CD1c-positive myeloid dendritic cell (primary cell): Measurements from ENCODE around the gene BRD4.
A peak's percentile ranks its signal among the peaks of the same experiment; 100 is the strongest.
"Not testable (repeated sequence)": the region's sequence is repeated elsewhere in the genome, so short reads cannot be mapped to it uniquely, and the experiment has no call there.

Experiments used
- DNase-seq: peaks from one replicate; pipeline ENCODE4 v3.0.0-alpha.2; 2016; ENCODE audit errors: extremely low spot score

BRD4 gene

DNA sequence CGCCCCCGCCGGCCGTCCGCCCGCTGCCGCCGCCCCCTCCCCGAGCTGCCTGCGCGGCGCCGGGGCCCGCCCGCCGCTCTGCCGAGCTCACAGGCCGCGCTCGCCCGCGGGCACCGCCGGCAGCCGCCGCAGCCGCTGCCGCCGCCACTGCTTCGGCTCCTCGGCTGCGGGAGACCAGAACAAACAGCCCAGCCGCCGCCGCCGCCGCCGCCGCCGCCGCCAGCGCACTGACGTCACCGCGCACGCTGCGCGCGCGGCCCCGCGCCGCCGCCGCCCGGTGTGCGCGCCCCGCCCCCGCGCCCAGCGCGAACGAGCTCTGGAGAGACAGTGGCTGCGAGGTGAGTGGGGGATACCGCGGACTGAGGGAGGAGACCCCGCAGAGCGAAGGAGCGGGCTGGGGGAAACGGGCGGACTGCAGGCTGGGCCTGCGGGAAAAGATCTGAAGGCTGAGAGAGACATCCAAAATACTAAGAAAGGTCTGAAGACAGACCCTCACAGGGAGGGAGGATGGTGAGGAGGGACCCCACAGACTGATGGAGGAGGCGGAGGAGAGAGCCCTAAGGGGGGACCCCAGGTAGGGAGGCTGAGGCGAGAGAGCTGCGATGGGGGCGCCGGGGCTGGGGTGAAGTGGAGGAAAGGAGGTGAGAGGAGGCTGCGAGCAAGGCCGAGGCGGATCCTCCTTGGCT lies at the start of gene BRD4:
BRD4 (minus strand) TSS at position 229 of the 686 bp plus-strand sequence. CDS start 59,440 bp downstream, outside the sequence.
- DNase-seq: peak; percentile 85

DNA sequence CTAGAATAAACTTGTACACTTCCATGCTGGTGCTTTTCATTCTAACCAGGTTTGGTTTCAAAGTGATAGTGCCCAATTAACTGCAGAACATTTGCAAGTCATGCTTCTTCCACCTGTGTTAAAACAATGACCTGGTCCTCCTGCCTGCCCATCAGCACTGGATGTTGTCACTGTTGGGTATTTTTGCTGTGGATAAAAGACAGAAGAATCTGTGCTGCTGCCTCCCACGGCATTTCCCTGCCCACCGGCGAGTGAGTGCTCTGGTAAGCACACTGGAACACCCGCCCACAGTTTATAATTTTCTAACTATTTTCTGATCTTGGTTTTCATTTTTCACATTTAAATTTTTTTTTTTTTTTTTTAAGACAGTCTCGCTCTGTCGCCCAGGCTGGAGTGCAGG lies 49.5 kb upstream of the BRD4 start:
- no peak for DNase-seq

DNA sequence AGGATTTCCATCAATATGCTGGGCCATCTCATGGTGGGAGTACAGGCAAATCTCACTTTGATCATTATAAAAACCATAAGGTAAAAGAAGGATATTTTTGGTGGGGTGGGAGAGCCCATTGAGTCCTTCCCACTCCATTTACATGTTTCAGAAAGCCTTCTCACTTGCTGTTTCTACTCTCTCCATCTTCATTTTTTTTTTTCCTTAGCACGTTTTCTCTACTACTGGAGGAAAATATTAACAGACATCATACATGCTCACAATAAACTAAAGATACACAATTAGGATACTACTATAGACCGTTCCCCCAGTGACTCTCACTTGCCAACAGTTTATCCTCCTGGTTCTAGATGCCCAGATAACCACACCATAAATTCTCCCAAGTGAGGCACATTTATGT lies 49.1 kb upstream of the BRD4 start:
- no peak for DNase-seq

DNA sequence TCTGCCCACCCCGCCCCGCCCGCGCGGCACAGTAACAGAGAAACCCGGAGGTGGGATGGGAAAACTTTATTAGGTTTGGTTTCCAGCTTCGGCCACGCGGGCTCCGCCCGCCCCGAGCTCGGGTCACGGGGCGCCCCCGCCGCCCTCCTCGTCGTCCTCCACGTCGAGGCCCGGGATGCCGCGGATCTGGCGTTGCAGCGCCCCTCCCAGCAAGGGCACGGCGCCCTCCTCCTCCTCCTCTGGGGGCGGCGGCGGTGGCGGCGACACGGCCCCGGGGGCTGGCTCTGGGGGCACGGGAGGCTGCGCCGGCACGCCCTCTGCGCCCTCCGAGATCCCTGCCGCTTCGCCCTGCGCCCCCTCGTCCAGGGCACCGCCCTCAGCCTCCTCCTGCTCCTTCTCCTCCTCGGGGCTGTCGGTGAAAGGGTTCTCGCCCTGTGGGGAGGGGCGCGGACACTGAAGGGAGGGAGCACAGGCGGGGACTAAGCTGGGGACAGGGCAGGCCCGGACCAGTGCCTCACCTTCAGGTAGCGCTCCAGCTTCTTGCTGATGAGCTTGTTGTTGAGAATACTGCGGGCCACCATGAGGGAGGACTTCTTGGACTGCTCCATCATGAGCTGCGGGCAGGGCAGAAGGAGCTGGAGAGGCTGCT lies 47.8 kb upstream of the BRD4 start:
- DNase-seq: no peak

DNA sequence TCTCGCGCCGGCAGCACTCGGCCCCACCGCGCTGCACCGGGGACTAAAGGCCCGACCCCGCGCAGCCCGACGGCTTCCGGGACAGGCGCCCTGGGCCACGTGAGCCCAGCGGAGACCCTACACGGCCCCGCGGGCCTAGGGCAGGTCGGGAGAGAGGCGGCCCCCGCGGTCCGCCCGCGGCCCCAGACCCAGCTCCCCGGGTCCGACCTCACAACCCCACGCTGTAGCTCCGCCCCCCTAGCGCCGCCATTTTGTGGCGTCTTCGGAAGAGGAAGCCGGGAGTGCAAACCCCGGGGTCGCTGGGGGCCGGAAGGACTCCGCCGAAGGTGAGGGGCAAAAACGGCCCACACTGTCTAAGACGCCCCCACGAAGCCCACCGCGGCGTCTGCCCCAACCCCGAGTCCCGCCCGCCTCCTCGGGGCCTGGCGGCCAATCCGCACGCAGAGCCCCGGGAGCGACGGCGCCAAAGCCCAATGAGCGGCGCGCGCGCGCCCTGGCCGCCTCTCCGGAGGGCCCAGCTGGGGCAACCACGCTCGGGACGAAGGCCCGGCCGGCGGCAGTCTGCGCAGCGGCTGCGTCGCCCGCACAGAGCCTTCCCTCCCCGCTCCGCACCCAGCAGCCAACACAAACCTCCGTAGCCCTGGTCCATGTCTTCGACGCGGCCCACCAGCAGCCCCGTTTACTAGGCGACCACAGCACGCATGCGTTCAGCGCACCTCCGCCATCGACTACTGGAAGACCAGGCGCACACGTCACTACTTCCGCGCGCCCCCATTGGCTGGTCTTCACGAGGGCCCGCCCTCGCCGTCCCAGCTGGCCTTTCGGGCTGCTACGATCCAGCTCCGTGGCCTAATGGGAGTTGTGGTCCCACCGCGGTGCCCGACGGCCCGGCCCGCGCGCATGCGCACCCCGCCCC lies 47.0 kb upstream of the BRD4 start, which contains the start of gene AKAP8:
AKAP8 (minus strand) TSS at position 705 of the 916 bp plus-strand sequence; CDS start at position 649, 56 bp downstream.
- DNase-seq: peak; percentile 100

DNA sequence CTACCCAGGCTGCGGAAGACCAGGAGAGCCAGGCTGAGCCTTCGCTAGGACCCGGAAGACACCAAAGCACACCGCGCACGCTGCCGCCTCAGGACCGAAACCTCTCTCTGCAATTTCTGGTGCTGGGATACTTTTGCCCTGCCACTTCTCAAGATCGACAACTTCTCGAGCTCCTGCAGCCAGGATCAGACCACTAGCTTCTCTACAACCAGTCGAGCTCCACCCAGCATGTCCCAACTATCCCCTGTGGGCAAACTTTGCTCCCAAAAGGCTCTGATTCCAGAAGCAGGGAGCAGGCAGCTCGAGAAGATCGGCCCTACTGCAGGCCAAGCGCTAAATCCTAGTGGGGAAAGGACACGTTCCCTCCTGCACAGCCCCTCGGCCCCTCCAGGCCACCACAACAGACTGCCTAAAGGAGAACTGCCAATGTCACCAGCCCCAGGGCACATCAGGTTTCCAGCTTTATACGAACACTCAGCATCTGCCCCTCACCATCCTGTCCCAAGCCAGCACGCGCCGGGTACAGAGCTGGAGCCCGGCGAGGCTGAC lies 46.3 kb upstream of the BRD4 start:
- peak; percentile 47 for DNase-seq

DNA sequence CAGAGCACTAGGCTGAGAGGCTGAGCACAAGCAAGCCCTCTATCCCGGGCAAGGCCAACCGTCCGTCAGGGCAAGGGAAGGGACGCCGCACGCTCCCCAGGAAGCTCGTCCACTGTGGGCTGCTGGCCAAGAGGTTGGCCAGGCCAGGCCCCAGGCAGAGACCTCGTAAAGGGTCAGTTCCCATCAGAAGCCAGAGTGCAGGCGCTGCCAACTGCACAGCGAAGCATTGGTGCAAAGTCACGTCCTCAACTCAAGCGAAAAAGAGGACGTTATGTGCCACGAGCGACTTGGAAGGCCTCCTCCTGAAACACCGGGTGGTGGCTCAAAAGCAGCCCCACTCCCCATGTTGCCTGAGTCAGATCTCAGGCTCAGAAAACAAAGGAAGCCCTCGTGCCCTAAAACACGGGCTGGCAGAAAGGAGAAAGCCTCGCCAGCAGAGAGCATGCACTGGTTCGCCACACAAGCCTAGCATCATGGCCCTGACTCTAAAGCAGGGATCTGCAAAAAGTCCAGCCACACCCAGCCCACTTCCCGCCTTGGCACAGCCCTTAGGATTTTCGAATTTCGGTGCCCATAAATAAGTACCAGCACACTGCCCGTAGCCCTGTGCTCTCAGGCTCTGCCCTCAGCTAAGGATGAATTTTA lies 42.6 kb upstream of the BRD4 start:
- DNase-seq: no peak

DNA sequence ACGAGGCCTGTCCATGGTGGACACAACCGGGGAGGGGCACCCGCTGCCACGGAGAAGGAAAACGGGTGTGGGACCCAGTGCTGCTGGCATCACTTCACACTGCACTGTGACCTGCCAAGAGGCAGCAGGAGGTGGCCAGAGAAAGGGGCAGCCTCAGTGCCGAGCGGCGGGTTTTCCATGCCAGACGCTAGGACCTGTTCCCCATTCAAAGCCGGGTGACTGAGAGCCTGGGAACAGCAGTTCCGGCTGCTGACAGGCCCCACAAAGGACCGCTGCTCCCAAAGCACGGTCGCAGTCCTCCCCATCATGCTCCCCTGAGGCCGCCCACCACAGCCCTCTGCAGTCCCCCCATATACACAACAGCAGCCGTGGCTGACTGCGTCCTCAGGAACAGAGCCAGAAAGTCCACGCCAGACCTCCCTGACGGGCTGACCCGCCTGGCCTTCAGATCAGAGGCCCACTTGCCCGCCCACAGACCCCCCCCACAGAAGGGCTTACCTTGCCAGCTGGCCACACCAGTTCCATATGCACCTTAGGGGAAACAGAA lies 41.8 kb upstream of the BRD4 start:
- no peak for DNase-seq

DNA sequence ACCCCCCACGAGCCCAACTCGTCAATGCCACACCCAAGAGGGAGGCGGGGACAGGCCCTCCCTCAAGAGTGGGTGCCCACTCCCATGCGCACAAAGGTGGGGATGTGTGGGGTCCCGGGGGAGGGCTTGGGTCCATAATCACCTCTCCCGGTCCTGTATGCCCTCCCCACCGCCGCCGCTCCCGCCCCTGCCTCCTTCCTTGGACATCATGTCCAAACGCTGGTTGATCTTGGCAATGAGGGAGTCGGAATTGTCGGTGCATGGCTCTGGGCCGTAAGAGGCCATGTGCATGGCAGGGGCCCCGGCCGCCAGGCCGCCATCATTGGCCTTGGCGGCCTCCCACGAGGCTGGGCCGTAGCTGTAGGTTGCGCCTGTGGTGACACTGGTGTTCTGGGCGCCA lies 41.3 kb upstream of the BRD4 start:
- no peak for DNase-seq

DNA sequence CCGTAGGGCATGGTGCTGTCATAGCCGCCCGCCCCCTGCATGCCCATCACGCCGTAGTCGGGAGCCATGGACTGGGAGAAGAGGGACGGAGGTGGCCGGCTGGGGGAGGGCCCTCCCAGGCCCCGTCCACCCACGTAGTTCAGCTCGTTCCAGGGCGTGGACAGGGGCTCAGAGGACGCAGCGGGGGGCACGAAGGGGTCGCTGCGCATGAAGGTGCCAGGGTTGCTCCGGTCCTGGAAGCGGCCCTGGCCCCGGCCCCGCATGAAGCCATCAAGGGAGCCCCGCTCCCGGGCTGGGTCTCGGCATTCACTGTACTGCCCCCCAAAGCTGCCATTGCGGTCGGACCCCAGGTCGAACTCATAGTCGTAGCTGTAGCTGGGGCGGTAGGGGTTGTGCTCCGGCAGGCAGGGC lies 40.6 kb upstream of the BRD4 start:
- no peak for DNase-seq

DNA sequence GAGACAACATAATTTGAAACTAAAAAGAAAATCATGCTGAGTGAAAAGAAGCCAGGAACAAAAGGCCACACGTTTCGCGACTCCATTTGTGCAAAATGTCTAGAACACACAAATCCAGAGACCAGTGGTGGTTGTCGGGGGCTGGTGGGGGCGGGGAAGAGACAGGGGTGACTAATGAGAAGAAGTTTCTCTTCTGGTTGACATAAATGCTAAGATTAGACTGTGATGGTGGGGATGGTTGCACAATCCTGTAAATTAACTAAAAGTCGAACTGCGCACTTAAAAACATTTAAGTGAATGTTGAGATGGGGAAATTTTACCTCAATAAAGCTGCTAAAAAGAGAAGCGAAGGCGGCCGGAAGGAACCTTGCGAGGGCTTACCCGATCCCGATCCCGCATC lies 40.1 kb upstream of the BRD4 start:
- DNase-seq: peak; percentile 4

DNA sequence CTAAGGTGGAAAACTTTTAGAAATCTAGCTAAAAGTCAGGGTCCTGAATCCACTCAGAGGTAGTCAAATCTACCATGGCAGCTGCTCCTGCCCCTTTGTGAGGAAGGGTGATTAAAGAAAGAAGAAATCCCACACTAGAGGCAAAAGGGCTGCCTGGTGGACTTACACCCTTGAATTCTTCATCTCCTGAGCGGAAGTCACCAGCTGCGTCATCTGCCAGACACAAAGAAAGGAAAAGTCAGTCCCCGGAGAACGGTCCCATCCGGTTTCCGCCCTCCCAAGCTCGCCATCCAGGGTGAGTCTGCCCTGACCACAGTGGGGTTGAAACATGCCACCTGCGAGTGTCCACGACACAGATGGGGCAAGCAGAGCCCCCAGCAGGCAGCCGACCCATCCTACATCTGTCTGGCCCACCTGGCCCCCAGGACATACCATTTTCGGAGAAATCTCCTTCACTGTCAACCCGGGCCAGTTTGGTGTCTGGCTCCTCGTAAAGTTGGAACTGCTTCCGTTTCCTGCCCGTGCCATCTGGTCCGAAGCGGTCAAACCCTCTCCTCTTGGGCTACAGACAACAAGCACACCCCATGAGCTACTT lies 39.5 kb upstream of the BRD4 start:
- no peak for DNase-seq

DNA sequence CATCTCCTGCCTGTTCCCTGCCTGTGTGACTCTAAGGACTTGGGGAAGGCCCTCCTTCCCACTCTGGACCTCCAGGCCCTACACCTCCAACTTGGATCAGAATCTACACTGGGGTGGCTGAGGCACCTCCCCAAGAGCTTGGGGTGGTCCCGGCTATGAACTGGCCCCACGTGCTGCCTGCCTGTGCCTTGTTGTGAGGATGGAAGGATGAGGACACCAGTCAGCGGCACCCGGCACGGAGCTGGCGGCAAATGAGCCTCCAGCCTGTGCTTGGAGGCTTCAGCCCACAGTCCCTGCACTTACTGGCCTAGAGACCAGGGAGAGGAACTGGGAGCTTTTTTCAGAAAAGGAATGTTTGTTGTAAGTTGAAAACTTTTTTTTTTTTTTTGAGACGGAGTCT lies 38.8 kb upstream of the BRD4 start:
- DNase-seq: no peak

DNA sequence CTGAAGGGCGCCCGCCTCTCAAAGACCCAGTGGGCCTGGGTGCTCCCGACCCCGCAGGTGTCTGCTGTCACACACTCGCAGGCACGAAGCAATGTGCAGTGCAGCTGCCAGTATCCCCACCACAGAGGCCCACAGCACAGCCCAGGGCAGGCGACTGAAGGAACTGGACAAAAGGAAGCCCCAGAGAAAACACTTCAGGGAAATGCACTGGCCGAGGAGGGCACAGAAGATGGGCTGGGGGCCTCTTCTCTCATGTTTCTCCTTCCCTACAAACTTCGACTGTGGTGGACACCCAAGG lies 37.2 kb upstream of the BRD4 start:
- DNase-seq: no peak

DNA sequence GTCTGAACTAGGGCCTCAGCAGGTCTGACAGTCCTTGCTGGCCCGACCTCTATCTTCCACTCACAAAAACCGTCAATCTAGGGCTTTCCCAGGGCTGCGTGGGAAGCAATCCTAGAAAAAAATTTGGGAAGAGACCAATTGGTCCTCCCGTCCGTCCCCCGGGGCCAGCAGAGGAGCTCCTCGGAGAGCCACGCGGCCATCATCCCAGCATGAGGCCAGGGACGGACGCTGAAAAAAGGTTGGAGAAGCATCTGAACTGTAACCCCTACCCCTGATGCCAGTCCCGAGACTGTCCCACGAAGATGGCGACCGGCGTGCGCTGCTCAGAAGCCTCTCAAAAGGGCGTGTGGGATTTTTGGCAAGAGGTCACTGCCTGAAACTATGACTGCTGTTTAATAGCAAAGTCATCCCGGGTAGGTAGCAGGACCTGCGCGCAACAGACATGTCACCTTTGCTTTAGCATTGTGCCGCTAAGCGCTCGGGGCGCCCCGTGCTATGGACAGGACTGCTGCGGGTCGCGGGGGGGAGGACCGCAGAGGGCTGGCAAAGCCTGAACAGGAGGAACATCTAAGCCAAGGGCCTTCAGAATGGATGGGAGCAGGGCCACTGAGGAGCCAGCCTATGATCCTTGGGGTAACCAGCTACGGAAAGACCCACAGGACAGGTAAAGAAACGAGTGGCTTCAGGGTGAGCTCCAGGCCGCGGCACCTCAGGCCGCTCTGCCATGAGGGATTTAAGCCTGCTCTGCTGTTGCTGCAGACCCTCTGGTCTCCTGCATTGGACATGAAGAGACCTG lies 36.7 kb upstream of the BRD4 start:
- no peak for DNase-seq

DNA sequence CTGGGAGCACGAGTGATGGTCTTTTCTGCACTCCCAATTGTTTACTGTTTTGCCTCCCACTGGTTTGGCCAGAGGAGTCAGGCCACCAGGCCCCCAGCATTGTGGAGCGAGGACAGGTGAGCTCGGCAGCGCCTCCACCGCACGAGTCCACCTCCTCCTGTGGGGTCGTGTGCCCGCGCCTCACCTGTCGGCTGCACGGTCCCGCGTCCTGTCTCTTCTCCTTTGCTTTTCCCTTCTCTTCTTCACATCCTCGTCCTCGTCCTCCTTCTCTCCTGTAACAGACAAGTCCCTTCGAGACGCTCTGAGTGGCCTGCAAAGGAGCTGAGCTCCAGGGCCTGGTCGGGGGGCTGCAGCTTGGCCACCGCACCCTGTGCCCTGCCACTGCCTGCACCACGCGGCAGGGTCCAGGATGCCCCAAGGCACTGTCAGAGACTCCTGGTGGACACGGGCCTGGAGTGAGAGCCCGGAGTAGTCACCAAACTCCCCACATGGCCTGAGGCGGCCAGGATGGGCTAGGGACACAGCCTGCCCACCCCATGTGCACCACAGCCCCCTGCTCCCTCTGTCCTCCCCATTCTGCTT lies 35.8 kb upstream of the BRD4 start:
- no peak for DNase-seq

DNA sequence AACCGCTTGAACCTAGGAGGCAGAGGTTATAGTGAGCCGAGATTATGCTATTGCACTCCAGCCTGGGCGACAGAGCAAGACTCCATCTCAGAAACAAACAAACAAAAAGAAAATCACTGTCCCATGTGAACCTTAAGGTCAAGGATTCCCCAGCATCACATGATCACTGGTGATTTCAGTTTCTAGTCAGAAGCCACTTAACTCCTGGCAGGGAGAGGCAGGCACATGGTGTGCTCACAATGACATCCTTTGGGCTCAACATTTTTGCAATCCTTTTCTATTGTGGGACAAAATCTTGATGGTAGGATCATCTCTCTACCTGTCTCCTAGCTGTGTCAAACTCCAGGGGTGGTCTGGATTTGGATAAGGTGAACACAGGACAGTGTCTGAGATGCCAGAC lies 35.1 kb upstream of the BRD4 start:
- DNase-seq: no peak

DNA sequence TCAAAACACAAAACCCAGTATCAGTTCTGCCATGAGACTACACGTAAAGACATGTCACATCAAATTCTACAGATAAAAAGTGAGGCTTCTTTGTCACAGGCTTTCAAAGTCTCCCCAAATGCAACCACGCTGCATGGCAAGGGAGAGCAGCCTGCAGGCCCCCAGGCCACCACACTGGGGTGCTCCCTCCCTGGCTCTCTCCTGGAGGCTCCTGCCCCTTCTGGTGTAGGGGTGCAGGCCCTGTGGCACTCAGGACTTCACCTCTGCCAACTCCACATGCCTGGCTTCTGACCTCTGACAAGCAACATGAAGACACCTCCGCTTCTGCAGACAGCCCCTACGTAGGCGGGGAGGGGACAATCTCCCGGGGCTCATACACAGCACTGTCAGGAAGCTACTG lies 32.9 kb upstream of the BRD4 start:
- no peak for DNase-seq

DNA sequence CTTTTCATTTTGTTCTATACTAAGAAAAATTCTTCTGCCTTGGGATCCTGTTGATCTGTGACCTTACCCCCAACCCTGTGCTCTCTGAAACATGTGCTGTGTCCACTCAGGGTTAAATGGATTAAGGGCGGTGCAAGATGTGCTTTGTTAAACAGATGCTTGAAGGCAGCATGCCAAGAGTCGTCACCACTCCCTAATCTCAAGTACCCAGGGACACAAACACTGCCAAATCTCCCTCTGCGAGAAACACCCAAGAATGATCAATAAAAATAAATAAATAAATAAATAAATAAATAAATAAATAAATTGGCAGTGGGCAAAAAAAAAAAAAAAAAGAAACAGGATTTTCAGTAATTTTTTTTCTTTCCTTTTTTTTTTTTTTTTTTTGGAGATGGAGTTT lies 31.5 kb upstream of the BRD4 start:
- DNase-seq: not testable (repeated sequence)

DNA sequence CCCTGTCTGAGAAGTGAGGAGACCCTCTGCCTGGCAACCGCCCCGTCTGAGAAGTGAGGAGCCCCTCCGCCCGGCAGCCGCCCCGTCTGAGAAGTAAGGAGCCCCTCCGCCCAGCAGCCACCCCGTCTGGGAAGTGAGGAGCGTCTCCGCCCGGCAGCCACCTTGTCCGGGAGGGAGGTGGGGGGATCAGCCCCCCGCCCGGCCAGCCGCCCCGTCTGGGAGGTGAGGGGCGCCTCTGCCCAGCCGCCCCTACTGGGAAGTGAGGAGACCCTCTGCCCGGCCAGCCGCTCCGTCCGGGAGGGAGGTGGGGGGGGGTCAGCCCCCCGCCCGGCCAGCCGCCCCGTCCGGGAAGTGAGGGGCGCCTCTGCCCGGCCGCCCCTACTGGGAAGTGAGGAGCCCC lies 30.7 kb upstream of the BRD4 start:
- not testable (repeated sequence) for DNase-seq
